Midbrain (tissue), 1 donor: ENCODE data around the gene SGSH.
"Not testable (repeated sequence)": the region's sequence is repeated elsewhere in the genome, so short reads cannot be mapped to it uniquely, and the experiment has no call there.

Source experiments
- DNase-seq: peaks from one replicate; lab custom pipeline; 2025; lab: John Stamatoyannopoulos, UW

Gene SGSH

GRCh38 chr17:80220054-80220735, at the start of gene SGSH, which contains the start of gene SLC26A11:
TSS of gene SGSH (minus strand) at chr17:80220333. CDS start at chr17:80220313, 20 bp downstream.
TSS of gene SLC26A11 (plus strand) at chr17:80220427. CDS start at chr17:80221561, 1,134 bp downstream.
- peak; percentile 52 for DNase-seq

- DNase-seq = no peak
These were observed 49.3 kb upstream of the SGSH start for GRCh38 chr17:80269405-80269807.

GRCh38 chr17:80268427-80268826, 48.3 kb upstream of the SGSH start:
- DNase-seq = no peak

- no peak for DNase-seq
These were observed 47.3 kb upstream of the SGSH start for GRCh38 chr17:80267391-80267790.

- no peak for DNase-seq
These were observed 45.3 kb upstream of the SGSH start for GRCh38 chr17:80265205-80266068.

GRCh38 chr17:80264205-80265075, 44.3 kb upstream of the SGSH start:
- DNase-seq = no peak

GRCh38 chr17:80263253-80264204, 43.4 kb upstream of the SGSH start:
- peak; percentile 38 for DNase-seq

- DNase-seq = no peak
These were observed 42.7 kb upstream of the SGSH start for GRCh38 chr17:80262775-80263244.

GRCh38 chr17:80262291-80262690, 42.2 kb upstream of the SGSH start:
- no peak for DNase-seq

- DNase-seq = no peak
These were observed 41.8 kb upstream of the SGSH start for GRCh38 chr17:80261895-80262279.

GRCh38 chr17:80261159-80261894, 41.2 kb upstream of the SGSH start:
- DNase-seq = peak; percentile 54

GRCh38 chr17:80260791-80261158, 40.6 kb upstream of the SGSH start, which contains the start of gene RNF213:
TSS of gene RNF213 (plus strand) at chr17:80260852. CDS start at chr17:80263682, 2,830 bp downstream.
- DNase-seq = peak; percentile 54

- DNase-seq = peak; percentile 43
These were observed 40.0 kb upstream of the SGSH start for GRCh38 chr17:80260069-80260535.

GRCh38 chr17:80259457-80260068, 39.4 kb upstream of the SGSH start:
- DNase-seq = no peak

GRCh38 chr17:80258296-80258695, 38.2 kb upstream of the SGSH start:
- not testable (repeated sequence) for DNase-seq

GRCh38 chr17:80257716-80258213, 37.6 kb upstream of the SGSH start:
- no peak for DNase-seq

GRCh38 chr17:80256034-80256350, 35.9 kb upstream of the SGSH start:
- no peak for DNase-seq

- no peak for DNase-seq
These were observed 34.5 kb upstream of the SGSH start for GRCh38 chr17:80254396-80255251.
